Heart left ventricle (tissue), 16 donors: ENCODE data around the gene KREMEN2. TPM values are rescaled to one million over a fixed set of nuclear protein-coding genes. Genes with fewer than 3 reads are reported as not detected.

ENCODE experiments used
- ATAC-seq, 4 donors: fragments of 200-7000 bp; cut with Tn5 transposase; one replicate each; pipeline ENCODE4 v1.9.1; 2020 to 2022; ENCODE audit warnings: moderate library complexity in 4 of 4, mild to moderate bottlenecking in 3 of 4, moderate number of reproducible peaks in 1 of 4
- DNase-seq, 5 donors: peaks; one replicate each; pipeline ENCODE4 v3.0.0-alpha.2; 2020
- H3K27ac ChIP-seq, 12 donors: fragments of 200-600 bp; sonication (generic) in 4 of 12; one replicate each; pipeline versions ENCODE4 v1.5.0 to v1.8.0; 2016 to 2022; ENCODE audit warnings: mild to moderate bottlenecking in 2 of 12
- H3K27me3 ChIP-seq, 9 donors: fragments of 200-600 bp; sonication (generic) in 2 of 9; one replicate each; pipeline versions ENCODE4 v1.5.1 to v1.8.0; 2016 to 2022; ENCODE audit warnings: mild to moderate bottlenecking in 3 of 9
- H3K36me3 ChIP-seq, 9 donors: fragments of 200-600 bp; sonication (generic) in 2 of 9; one replicate each; pipeline versions ENCODE4 v1.5.0 to v1.8.0; 2018 to 2022; ENCODE audit warnings: mild to moderate bottlenecking in 2 of 9
- H3K4me1 ChIP-seq, 12 donors: fragments of 200-600 bp; sonication (generic) in 4 of 12; one replicate each; pipeline versions ENCODE4 v1.5.0 to v1.8.0; 2016 to 2022; ENCODE audit warnings: mild to moderate bottlenecking in 3 of 12
- H3K4me3 ChIP-seq, 12 donors: fragments of 200-600 bp; sonication (generic) in 4 of 12; one replicate each; pipeline versions ENCODE4 v1.5.0 to v1.8.0; 2017 to 2022; ENCODE audit warnings: mild to moderate bottlenecking in 9 of 12, moderate library complexity in 4 of 12
- H3K9me3 ChIP-seq, 12 donors: fragments of 200-600 bp; sonication (generic) in 4 of 12; one replicate each; pipeline versions ENCODE4 v1.5.0 to v1.8.0; 2016 to 2022; ENCODE audit warnings: mild to moderate bottlenecking in 1 of 12
- POLR2A ChIP-seq, 2 donors: fragments of 450-650 bp; IDR thresholded peaks; one replicate each; pipeline ENCODE4 v1.6.1; 2017; ENCODE audit warnings: antibody characterized with exemption in 2 of 2, mild to moderate bottlenecking in 2 of 2, moderate library complexity in 2 of 2
- WGBS, 4 donors: extraction: QIAGEN DNeasy Blood & Tissue Kit in 2 of 4; methylation state at CpG; one replicate each; pipeline versions ENCODE4 v1.1.5 to v1.1.7; 2013 to 2018; 5-methylcytosine and 5-hydroxymethylcytosine counted together
- intact Hi-C, 10 donors: fragments of 100-400 bp; cut with DNase I; formaldehyde crosslinking; loops; one replicate each; pipeline versions ENCODE4 v1.11.1 to v1.14.2; 2022
- polyA plus RNA-seq, 2 donors: library from polyadenylated mRNA; stranded (reverse); fragments of 200-250 nt; gene quantifications; one replicate each; pipeline ENCODE4 v1.2.3, GENCODE V29; 2013
- total RNA-seq, 9 donors: library from RNA; depleted of rRNA in 2 of 9; stranded (reverse); fragments of >200 nt in 2 of 9; fragmentation: NEBNext Ultra II Directional in 3 of 9; extraction: Animal tissue kit (Norgen Biotek cat#: 25700) in 3 of 9; gene quantifications; one replicate each; pipeline versions ENCODE4 v1.1.0 to v1.2.4, GENCODE V29; 2016 to 2023
- TF ChIP-seq, protein P1 (sequence below), 12 donors: fragments of 200-600 bp; sonication (generic) in 4 of 12; IDR thresholded peaks; one replicate each; pipeline versions ENCODE4 v1.5.0 to v1.8.0; 2018 to 2022; ENCODE audit warnings: antibody characterized with exemption in 12 of 12, mild to moderate bottlenecking in 5 of 12
- donor health status: ischemic (EF 13 %, LVEDD 7.1; RV severe dilation, severe dysfunction).
- donor health status: healthy with polysubstance abuse.
- donor health status: DM: no; HTN: yes; CAD: no.
- donor health status: DM: no; HTN: no; CAD: no.
- donor health status: ischemic (EF 25% LVEDD 6.9; RV normal size, moderate dysfunction).
- donor health status: ischemic (EF 25% LVEDD 5.7; RV mildly dilated, moderate dysfunction).
- donor health status: healthy.
- donor health status: DM: yes; HTN: yes; CAD: no.
- donor health status: ischemic (EF 35%, LVEDD 5.7; RV mildly dilated, moderate dysfunction).
- donor health status: nonischemic (EF 11% LVEDD 7.7; RV severe dilation, severe dysfunction).
- donor health status: DM: yes; HTN: yes; CAD: no.
- donor health status: PGD.
- donor health status: ischemic (EF 29% LVEDD 5.4; RV normal size, mild dysfunction).
- donor health status: nonischemic (EF 23%, LVEDD 6.1; RV moderate dilation, normal function).

KREMEN2 gene
- total and polyA plus RNA-seq, 11 donors, result 0.27 TPM; not detected in 10

DNA sequence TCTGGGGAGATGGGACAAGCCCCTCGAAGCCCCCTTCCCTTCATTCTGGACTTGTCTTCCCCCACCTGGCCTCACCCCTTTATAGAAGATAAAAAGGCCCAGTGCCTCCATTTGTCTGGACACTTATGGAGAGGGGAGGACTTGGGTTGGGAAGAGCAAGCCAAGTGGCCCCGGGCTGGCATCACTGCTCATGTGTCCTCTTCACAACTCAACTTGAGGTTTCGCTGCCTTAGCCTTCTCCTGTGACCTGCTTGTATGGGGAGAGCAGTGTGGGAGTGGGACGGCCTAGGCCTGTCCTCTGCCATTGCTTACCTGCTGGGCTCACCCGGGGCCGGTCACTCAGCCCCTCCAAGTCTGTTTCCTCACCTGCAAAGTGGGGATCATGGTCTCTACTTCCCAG lies 6.5 kb downstream of the KREMEN2 start:
- ATAC-seq (no peak), DNase-seq (no peak)
- Histone ChIP-seq H3K9me3 (no peaks in the 10 kb centered on the region), H3K27me3 (peaks cover 24 to 29% (median 27%) of the 10 kb centered on the region in 9 donors), H3K36me3 (peaks cover 0 to 19% (median 0%) of the 10 kb centered on the region in 9 donors), H3K4me1 (peaks cover 3 to 49% (median 28%) of the 10 kb centered on the region in 12 donors), H3K4me3 (peak overlapping the region in 9 of 12 donors; percentile 68 to 95 (median 78)), H3K27ac (peak overlapping the region in 3 of 12 donors; percentile 25 to 69 (median 54))
- 90 to 95% (median 90%) methylated on average over 5 to 6 of the region's 6 CpGs for WGBS, 4 donors
- no peak for TF ChIP-seq POLR2A (IDR thresholded peaks at IDR 0.05)
- TF ChIP-seq, protein P1, sequence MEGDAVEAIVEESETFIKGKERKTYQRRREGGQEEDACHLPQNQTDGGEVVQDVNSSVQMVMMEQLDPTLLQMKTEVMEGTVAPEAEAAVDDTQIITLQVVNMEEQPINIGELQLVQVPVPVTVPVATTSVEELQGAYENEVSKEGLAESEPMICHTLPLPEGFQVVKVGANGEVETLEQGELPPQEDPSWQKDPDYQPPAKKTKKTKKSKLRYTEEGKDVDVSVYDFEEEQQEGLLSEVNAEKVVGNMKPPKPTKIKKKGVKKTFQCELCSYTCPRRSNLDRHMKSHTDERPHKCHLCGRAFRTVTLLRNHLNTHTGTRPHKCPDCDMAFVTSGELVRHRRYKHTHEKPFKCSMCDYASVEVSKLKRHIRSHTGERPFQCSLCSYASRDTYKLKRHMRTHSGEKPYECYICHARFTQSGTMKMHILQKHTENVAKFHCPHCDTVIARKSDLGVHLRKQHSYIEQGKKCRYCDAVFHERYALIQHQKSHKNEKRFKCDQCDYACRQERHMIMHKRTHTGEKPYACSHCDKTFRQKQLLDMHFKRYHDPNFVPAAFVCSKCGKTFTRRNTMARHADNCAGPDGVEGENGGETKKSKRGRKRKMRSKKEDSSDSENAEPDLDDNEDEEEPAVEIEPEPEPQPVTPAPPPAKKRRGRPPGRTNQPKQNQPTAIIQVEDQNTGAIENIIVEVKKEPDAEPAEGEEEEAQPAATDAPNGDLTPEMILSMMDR (IDR thresholded peaks at IDR 0.05), result no peak
- intact Hi-C loops, result no loop called here

DNA sequence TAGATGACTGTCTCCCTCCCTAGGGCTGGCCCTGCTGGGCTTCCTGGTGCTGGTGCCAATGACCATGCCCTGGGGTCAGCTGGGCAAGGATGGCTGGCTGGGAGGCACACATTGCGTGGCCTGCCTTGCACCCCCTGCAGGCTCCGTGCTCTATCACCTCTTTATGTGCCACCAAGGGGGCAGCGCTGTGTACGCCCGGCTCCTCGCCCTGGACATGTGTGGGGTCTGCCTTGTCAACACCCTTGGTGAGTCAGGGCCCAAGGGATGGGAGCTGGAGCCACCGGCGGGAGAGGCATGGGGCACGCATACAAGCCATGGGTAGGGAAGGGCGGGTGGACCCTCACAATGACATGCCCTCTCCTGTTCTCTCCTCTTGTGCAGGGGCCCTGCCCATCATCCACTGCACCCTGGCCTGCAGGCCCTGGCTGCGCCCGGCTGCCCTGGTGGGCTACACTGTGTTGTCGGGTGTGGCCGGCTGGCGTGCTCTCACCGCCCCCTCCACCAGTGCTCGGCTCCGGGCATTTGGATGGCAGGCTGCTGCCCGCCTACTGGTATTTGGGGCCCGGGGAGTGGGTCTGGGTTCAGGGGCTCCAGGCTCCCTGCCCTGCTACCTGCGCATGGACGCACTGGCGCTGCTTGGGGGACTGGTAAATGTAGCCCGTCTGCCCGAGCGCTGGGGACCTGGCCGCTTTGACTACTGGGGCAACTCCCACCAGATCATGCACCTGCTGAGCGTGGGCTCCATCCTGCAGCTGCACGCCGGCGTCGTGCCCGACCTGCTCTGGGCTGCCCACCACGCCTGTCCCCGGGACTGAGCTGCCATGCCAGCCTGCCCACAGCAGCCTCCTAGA lies 7.3 kb downstream of the KREMEN2 start:
- peaks cover 3 to 48% (median 28%) of the 10 kb centered on the region in 12 donors for H3K4me1 ChIP-seq
- WGBS, 4 donors, result 95 to 97% (median 96%) methylated on average over 23 to 35 of the region's 35 CpGs
- intact Hi-C loops, result no loop called here
- H3K27ac ChIP-seq, result no peak overlapping the region
- no peak for ATAC-seq
- DNase-seq, result no peak
- H3K9me3 ChIP-seq, result no peaks in the 10 kb centered on the region
- no peak for TF ChIP-seq POLR2A (IDR thresholded peaks at IDR 0.05)
- TF ChIP-seq, protein P1 (IDR thresholded peaks at IDR 0.05), result no peak
- H3K36me3 ChIP-seq, result peaks cover 0 to 21% (median 0%) of the 10 kb centered on the region in 9 donors
- peak overlapping the region in 1 of 12 donors; percentile 95 for H3K4me3 ChIP-seq
- peaks cover 16 to 22% (median 19%) of the 10 kb centered on the region in 9 donors for H3K27me3 ChIP-seq

DNA sequence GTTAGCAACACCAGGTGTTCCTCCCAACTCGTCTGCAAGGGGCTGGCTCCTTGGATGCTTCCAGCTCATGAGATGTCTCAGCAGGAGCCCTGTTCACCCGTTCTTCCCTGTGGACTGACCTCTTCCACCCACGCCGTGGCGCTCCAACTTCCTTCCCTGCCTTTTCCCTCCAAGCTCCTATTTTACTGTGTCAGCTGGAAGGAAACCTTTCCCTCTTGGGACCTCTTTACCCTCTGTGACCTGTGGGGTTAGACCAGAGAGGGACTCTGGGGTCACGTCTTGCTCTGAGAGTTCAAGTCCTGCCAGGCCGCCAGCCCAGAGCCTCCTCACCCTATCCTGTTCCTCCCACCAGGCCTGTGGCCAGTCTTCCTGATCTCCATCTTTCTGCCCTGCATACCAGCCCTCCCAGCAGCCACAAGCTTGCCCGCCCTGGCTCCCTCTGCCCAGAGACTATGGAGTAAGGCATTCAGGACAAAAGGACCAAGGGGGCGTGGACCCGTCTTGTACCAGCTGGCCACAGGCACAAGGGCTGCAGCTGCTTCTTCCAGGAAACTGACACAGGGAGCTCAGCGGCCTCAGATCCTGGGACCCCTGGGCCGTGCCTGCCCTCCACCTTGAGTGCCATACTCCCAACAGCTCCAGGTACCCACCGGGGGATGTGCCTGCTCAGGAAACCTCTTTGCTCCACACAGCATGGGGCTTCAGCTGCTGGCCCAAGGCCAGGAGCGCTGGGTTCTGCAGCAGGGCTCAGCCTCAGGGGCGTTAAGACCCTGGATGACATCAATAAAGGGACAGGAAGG lies 8.1 kb downstream of the KREMEN2 start:
- Histone ChIP-seq H3K27me3 (peaks cover 8 to 13% (median 11%) of the 10 kb centered on the region in 9 donors), H3K36me3 (peaks cover 0 to 21% (median 0%) of the 10 kb centered on the region in 9 donors), H3K4me1 (peaks cover 2 to 40% (median 21%) of the 10 kb centered on the region in 12 donors), H3K4me3 (no peak overlapping the region), H3K27ac (no peak overlapping the region), H3K9me3 (no peaks in the 10 kb centered on the region)
- DNase-seq, result no peak
- intact Hi-C loops, result no loop called here
- no peak for ATAC-seq
- no peak for TF ChIP-seq POLR2A (IDR thresholded peaks at IDR 0.05)
- TF ChIP-seq, protein P1 (IDR thresholded peaks at IDR 0.05), result no peak
- WGBS, 4 donors, result 75 to 79% (median 78%) methylated on average over 11 to 15 of the region's 15 CpGs

DNA sequence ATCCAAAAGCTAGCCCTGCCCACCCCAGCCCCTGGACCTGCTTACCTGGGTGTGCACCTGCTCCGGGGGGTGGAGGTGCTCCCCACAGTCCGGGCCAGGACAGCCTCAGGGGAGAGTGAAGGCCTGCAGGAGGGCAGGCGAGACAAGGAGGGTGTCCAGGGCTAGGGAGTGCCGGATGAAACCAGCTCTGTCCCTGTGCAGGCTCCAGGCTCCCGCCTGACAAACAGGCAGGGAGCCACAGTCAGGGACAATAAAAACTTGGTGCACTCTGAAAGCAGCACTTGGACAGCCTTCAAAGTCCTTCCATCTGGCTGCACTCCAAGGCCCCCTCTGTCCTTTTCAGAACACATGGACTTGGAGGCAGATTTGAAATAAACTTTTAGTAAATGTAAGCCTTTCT lies 9.0 kb downstream of the KREMEN2 start:
- WGBS, 4 donors, result 43 to 87% (median 66%) methylated on average over 4 to 5 of the region's 5 CpGs
- Histone ChIP-seq H3K4me1 (peaks cover 0 to 31% (median 18%) of the 10 kb centered on the region in 12 donors), H3K9me3 (no peaks in the 10 kb centered on the region), H3K36me3 (peaks cover 0 to 21% (median 0%) of the 10 kb centered on the region in 9 donors), H3K27ac (no peak overlapping the region), H3K4me3 (no peak overlapping the region), H3K27me3 (peaks cover 0 to 4% (median 2%) of the 10 kb centered on the region in 9 donors)
- ATAC-seq (no peak), DNase-seq (no peak)
- intact Hi-C loops, result no loop called here
- TF ChIP-seq, protein P1 (IDR thresholded peaks at IDR 0.05), result no peak
- TF ChIP-seq POLR2A (IDR thresholded peaks at IDR 0.05), result no peak
